IMR-90 (cell line): ENCODE measurements around the gene SLC2A1. TPM values are rescaled to one million over a fixed set of nuclear protein-coding genes. Genes with fewer than 3 reads are reported as not detected.

Source experiments
- ATAC-seq: fragments of 200-7000 bp; cut with Tn5 transposase; 2 replicates; pipeline ENCODE4 v1.9.1; 2020; ENCODE audit warnings: low read depth, mild to moderate bottlenecking, moderate library complexity
- BruUV-seq: library from RNA; stranded (reverse); fragments of 400-500 nt; replicated peaks from 2 replicates; lab custom pipeline; 2021; lab: Mats Ljungman, UMichigan
- CTCF ChIA-PET: fragments of 300-600 bp; formaldehyde crosslinking; extraction: SDS; loops from one replicate; lab custom pipeline; 2021; ENCODE audit warnings: antibody characterized with exemption; lab: Yijun Ruan, JAX
- POLR2A ChIA-PET: fragments of 300-600 bp; sonication (Branson Sonifier 250); formaldehyde crosslinking; loops from one replicate; lab custom pipeline; 2022; ENCODE audit warnings: antibody characterized with exemption; ENCODE audit not compliant: unreplicated experiment; lab: Charles Lee
- DNase-seq: peaks from one replicate; pipeline ENCODE4 v3.0.0; 2013
- H2AFZ ChIP-seq: replicated peaks from 2 replicates; pipeline ENCODE3; 2013; ENCODE audit warnings: low read length, mild to moderate bottlenecking; ENCODE audit not compliant: poor library complexity
- H2AK5ac ChIP-seq: 2 replicates; pipeline ENCODE4 v1.6.1; 2013; ENCODE audit warnings: low read depth, low read length, inconsistent platforms
- H2AK9ac ChIP-seq: replicated peaks from 2 replicates; pipeline ENCODE3; 2013; ENCODE audit warnings: mild to moderate bottlenecking, low read depth, low read length, moderate library complexity; ENCODE audit not compliant: poor library complexity
- H2BK120ac ChIP-seq: 2 replicates; pipeline ENCODE4 v1.6.1; 2013; ENCODE audit warnings: low read depth, low read length, inconsistent platforms
- H2BK15ac ChIP-seq: 3 replicates; pipeline ENCODE4 v1.6.1; 2013; ENCODE audit warnings: low read depth, low read length, inconsistent platforms
- H2BK20ac ChIP-seq: 2 replicates; pipeline ENCODE4 v1.6.1; 2013; ENCODE audit warnings: low read depth, mild to moderate bottlenecking, inconsistent platforms, low read length, moderate library complexity
- H2BK5ac ChIP-seq: 2 replicates; pipeline ENCODE4 v1.6.1; 2013; ENCODE audit warnings: mild to moderate bottlenecking, low read depth, low read length, inconsistent platforms; ENCODE audit not compliant: poor library complexity, severe bottlenecking
- H3K14ac ChIP-seq: replicated peaks from 2 replicates; pipeline ENCODE4 v1.6.1; 2013; ENCODE audit warnings: low read depth, low read length, inconsistent platforms
- H3K18ac ChIP-seq: 2 replicates; pipeline ENCODE4 v1.6.1; 2013; ENCODE audit warnings: low read depth, low read length, control low read depth
- H3K23ac ChIP-seq: 2 replicates; pipeline ENCODE4 v1.6.1; 2013; ENCODE audit warnings: low read depth, low read length, inconsistent platforms
- H3K27ac ChIP-seq: 2 replicates; pipeline ENCODE4 v1.5.1; 2013; ENCODE audit warnings: mild to moderate bottlenecking, control low read depth, low read length; ENCODE audit not compliant: insufficient read depth
- H3K27me3 ChIP-seq: 2 replicates; pipeline ENCODE4 v1.6.1; 2013; ENCODE audit warnings: low read length; ENCODE audit not compliant: control insufficient read depth, insufficient read depth
- H3K36me3 ChIP-seq: 2 replicates; pipeline ENCODE4 v1.6.1; 2013; ENCODE audit warnings: low read length, mixed read lengths; ENCODE audit not compliant: control insufficient read depth, insufficient read depth
- H3K4ac ChIP-seq: 2 replicates; pipeline ENCODE4 v1.6.1; 2013; ENCODE audit warnings: low read depth, low read length, inconsistent platforms
- H3K4me1 ChIP-seq: 2 replicates; pipeline ENCODE4 v1.6.1; 2013; ENCODE audit warnings: low read length, mixed read lengths; ENCODE audit not compliant: control insufficient read depth, insufficient read depth
- H3K4me2 ChIP-seq: 2 replicates; pipeline ENCODE4 v1.6.1; 2013; ENCODE audit warnings: low read depth, mild to moderate bottlenecking, control low read depth, low read length, moderate library complexity
- H3K4me3 ChIP-seq: 2 replicates; pipeline ENCODE4 v1.5.1; 2013; ENCODE audit warnings: low read depth, mild to moderate bottlenecking, control low read depth, low read length, moderate library complexity; ENCODE audit not compliant: insufficient read depth
- H3K56ac ChIP-seq: 2 replicates; pipeline ENCODE4 v1.6.1; 2013; ENCODE audit warnings: low read length, inconsistent platforms; ENCODE audit not compliant: insufficient read depth; ENCODE audit errors: extremely low read depth
- H3K79me1 ChIP-seq, 2 experiments: 2 replicates each; pipeline ENCODE4 v1.6.1; 2013; ENCODE audit warnings: low read length in 2 of 2, inconsistent platforms in 1 of 2, low read depth in 1 of 2
- H3K9ac ChIP-seq: 2 replicates; pipeline ENCODE4 v1.6.1; 2013; ENCODE audit warnings: low read depth, low read length, control low read depth
- H3K9me1 ChIP-seq: 2 replicates; pipeline ENCODE4 v1.6.1; 2013; ENCODE audit warnings: low read length, inconsistent platforms; ENCODE audit not compliant: insufficient read depth
- H3K9me3 ChIP-seq: 2 replicates; pipeline ENCODE4 v1.6.1; 2013; ENCODE audit warnings: low read length; ENCODE audit not compliant: control insufficient read depth, insufficient read depth
- H4K20me1 ChIP-seq: 2 replicates; pipeline ENCODE4 v1.6.1; 2013; ENCODE audit warnings: low read length, inconsistent platforms; ENCODE audit not compliant: insufficient read depth
- H4K5ac ChIP-seq: 2 replicates; pipeline ENCODE4 v1.6.1; 2013; ENCODE audit warnings: mild to moderate bottlenecking, low read depth, low read length, control low read depth
- H4K8ac ChIP-seq, 2 experiments: 2 replicates each; pipeline ENCODE4 v1.6.1; 2013; ENCODE audit warnings: low read depth in 2 of 2, low read length in 2 of 2, control low read depth in 1 of 2, inconsistent platforms in 1 of 2
- H4K91ac ChIP-seq: 2 replicates; pipeline ENCODE4 v1.6.1; 2013; ENCODE audit warnings: low read depth, low read length, inconsistent platforms; ENCODE audit not compliant: insufficient read depth
- BHLHE40 ChIP-seq: fragments of 150-350 bp; IDR thresholded peaks from 2 replicates; pipeline ENCODE4 v1.6.1; 2016; ENCODE audit warnings: mild to moderate bottlenecking, low read depth, low read length
- CEBPB ChIP-seq: IDR thresholded peaks from 2 replicates; pipeline ENCODE4 v1.6.1; 2012; ENCODE audit warnings: low read depth, low read length, improper control_type of control experiment
- CTCF ChIP-seq: conservative IDR thresholded peaks from 2 replicates; pipeline ENCODE4 v1.5.1; 2012; ENCODE audit warnings: mild to moderate bottlenecking, low read depth, low read length, improper control_type of control experiment
- FOS ChIP-seq: fragments of 150-350 bp; IDR thresholded peaks from 2 replicates; pipeline ENCODE4 v1.6.1; 2016; ENCODE audit warnings: low read depth, low read length
- MAFK ChIP-seq: IDR thresholded peaks from 2 replicates; pipeline ENCODE4 v1.6.1; 2012; ENCODE audit warnings: low read depth, low read length, improper control_type of control experiment
- MAZ ChIP-seq: IDR thresholded peaks from 2 replicates; pipeline ENCODE4 v1.6.1; 2012; ENCODE audit warnings: low read depth, mild to moderate bottlenecking, low read length, improper control_type of control experiment, moderate library complexity, borderline replicate concordance
- MXI1 ChIP-seq: IDR thresholded peaks from 2 replicates; pipeline ENCODE4 v1.6.1; 2012; ENCODE audit warnings: low read depth, mild to moderate bottlenecking, low read length, moderate library complexity, borderline replicate concordance
- POLR2A ChIP-seq: IDR thresholded peaks from 2 replicates; pipeline ENCODE4 v1.6.1; 2012; ENCODE audit warnings: mild to moderate bottlenecking, low read depth, low read length
- RAD21 ChIP-seq: IDR thresholded peaks from 2 replicates; pipeline ENCODE4 v1.6.1; 2012; ENCODE audit warnings: low read length, improper control_type of control experiment
- RCOR1 ChIP-seq: IDR thresholded peaks from 2 replicates; pipeline ENCODE4 v1.6.1; 2012; ENCODE audit warnings: mild to moderate bottlenecking, low read length, improper control_type of control experiment; ENCODE audit not compliant: insufficient replicate concordance
- RFX5 ChIP-seq: IDR thresholded peaks from 2 replicates; pipeline ENCODE4 v1.8.0; 2012; ENCODE audit warnings: low read depth, mild to moderate bottlenecking, low read length, moderate library complexity
- SMC3 ChIP-seq: fragments of 150-350 bp; IDR thresholded peaks from 2 replicates; pipeline ENCODE4 v1.6.1; 2016; ENCODE audit warnings: low read depth, mild to moderate bottlenecking, antibody characterized with exemption, low read length, moderate library complexity
- WGBS, 2 experiments: methylation state at CpG; one replicate each; pipeline versions ENCODE4 v1.1.5 to v1.1.7; 2013; ENCODE audit warnings: missing lambda C conversion rate in 2 of 2; ENCODE audit not compliant: insufficient read length in 1 of 2; ENCODE audit errors: extremely low coverage in 2 of 2; 5-methylcytosine and 5-hydroxymethylcytosine counted together
- dilution Hi-C: fragments of 300-500 bp; cut with HindIII; formaldehyde crosslinking; loops from one replicate; pipeline ENCODE4 v1.14.3; 2018; ENCODE audit warnings: low sequenced_read_pairs; ENCODE audit not compliant: unreplicated experiment
- in situ Hi-C: fragments of 300-500 bp; cut with MboI; formaldehyde crosslinking; loops from 3 replicates; pipeline ENCODE4 v1.14.3; 2019; ENCODE audit warnings: low sequenced_read_pairs, inconsistent platforms, mixed read lengths
- intact Hi-C: fragments of 100-400 bp; cut with micrococcal nuclease; formaldehyde crosslinking; loops from 2 replicates; pipeline ENCODE4 v1.10.0; 2022
- polyA plus RNA-seq, 3 experiments: library from polyadenylated mRNA; depleted of rRNA; stranded (reverse); fragments of >200 nt; gene quantifications; 2 replicates each; pipeline ENCODE4 v1.2.3, GENCODE V29; 2012; ENCODE audit warnings: low replicate concordance in 1 of 3
- total RNA-seq: library from RNA; depleted of rRNA; stranded (reverse); fragments of >200 nt; gene quantifications from 2 replicates; pipeline ENCODE4 v1.2.3, GENCODE V29; 2012
- TF ChIP-seq, protein P1 (sequence below): fragments of 150-350 bp; IDR thresholded peaks from 2 replicates; pipeline ENCODE4 v1.6.1; 2016; ENCODE audit warnings: low read depth, mild to moderate bottlenecking, low read length, moderate library complexity, borderline replicate concordance
- TF ChIP-seq, protein P2 (sequence below): fragments of 150-350 bp; IDR thresholded peaks from 2 replicates; pipeline ENCODE4 v1.6.1; 2017; ENCODE audit warnings: mild to moderate bottlenecking, antibody characterized with exemption, low read length, low read depth

Gene SLC2A1
- total and polyA plus RNA-seq, 2 of the 4 experiments (the other 2 are of a cell fraction): 200 to 395 TPM

- Histone ChIP-seq H2BK20ac (no peak overlapping the region), H3K14ac (no peak overlapping the region), H2BK15ac (no peak overlapping the region), H3K4ac (no peak overlapping the region), H4K91ac (no peak overlapping the region), H3K4me1 (no peaks in the 10 kb centered on the region), H3K36me3 (no peaks in the 10 kb centered on the region), H3K9me3 (no peaks in the 10 kb centered on the region), H2AK5ac (no peak overlapping the region), H2BK120ac (no peak overlapping the region), H3K9me1 (no peaks in the 10 kb centered on the region), H3K27ac (no peak overlapping the region), H4K20me1 (no peaks in the 10 kb centered on the region; the same call in 1 of the 2 replicates), H3K18ac (no peak overlapping the region), H3K4me3 (no peak overlapping the region), H3K79me1 (no peaks in the 10 kb centered on the region), H2AFZ (no peak overlapping the region), H3K4me2 (no peak overlapping the region), H3K23ac (no peak overlapping the region), H4K8ac (no peak overlapping the region), H3K9ac (no peak overlapping the region), H3K27me3 (peaks cover 12% of the 10 kb centered on the region), H2BK5ac (no peak overlapping the region), H2AK9ac (no peak overlapping the region), H4K5ac (no peak overlapping the region), H3K56ac (no peak overlapping the region)
- TF ChIP-seq SMC3 (no peak), MAZ (no peak), MAFK (no peak), RAD21 (no peak), MXI1 (no peak), CTCF (no peak), RFX5 (no peak), CEBPB (no peak), BHLHE40 (no peak), FOS (no peak), RCOR1 (no peak), POLR2A (no peak)
- TF ChIP-seq, protein P1, sequence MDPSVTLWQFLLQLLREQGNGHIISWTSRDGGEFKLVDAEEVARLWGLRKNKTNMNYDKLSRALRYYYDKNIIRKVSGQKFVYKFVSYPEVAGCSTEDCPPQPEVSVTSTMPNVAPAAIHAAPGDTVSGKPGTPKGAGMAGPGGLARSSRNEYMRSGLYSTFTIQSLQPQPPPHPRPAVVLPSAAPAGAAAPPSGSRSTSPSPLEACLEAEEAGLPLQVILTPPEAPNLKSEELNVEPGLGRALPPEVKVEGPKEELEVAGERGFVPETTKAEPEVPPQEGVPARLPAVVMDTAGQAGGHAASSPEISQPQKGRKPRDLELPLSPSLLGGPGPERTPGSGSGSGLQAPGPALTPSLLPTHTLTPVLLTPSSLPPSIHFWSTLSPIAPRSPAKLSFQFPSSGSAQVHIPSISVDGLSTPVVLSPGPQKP: no peak
- TF ChIP-seq, protein P2, sequence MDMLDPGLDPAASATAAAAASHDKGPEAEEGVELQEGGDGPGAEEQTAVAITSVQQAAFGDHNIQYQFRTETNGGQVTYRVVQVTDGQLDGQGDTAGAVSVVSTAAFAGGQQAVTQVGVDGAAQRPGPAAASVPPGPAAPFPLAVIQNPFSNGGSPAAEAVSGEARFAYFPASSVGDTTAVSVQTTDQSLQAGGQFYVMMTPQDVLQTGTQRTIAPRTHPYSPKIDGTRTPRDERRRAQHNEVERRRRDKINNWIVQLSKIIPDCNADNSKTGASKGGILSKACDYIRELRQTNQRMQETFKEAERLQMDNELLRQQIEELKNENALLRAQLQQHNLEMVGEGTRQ: no peak
- ChIA-PET CTCF (interaction anchor here (1.4 kb wide), 1 partner anchor 182 kb away, joined by 3 read pairs; no protein-coding TSS in a partner anchor), POLR2A (no interaction called here)
- BruUV-seq: no TSS peak
- WGBS, 2 experiments: 49% methylated on average over 4 of the region's 5 CpGs; no CpG with 5 or more reads in 1 of the 2 experiments
- in situ Hi-C loops: no loop called here
- intact Hi-C loops: no loop called here
- ATAC-seq (no peak), DNase-seq (no peak)
- dilution Hi-C loops: no loop called here
These were observed 67.1 kb downstream of the SLC2A1 start for GRCh38 chr1:42891465-42892138.
